ENCODE data around the gene LOX.

DNA sequence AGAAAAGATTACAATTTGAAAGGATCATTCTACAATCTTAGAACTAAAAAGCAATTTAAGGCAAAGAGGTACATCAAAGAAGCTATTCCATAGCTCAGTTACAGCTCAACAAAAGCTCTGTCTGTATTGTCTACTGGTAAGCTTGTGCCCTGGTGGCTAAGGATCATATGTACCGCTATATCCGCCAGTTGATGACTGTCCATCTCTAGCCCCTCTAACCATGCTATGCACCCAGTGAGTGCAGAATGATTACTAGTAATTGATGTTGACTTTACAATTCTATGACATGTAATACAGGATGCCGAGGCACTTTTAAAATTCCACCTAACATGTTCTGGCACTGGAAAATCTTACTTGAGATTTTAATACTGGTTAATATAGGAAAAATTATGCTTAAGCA, 13.1 kb downstream of the LOX start:
- TF ChIP-seq POLR2A (IDR thresholded peaks at IDR 0.05; ENCODE audit: low read length) (no peak), GATA1 (IDR thresholded peaks at IDR 0.05; ENCODE audit: low read depth, low read length) (no peak)
